Stimulated activated naive CD8-positive, alpha-beta T cell treated with anti-CD3 and anti-CD28 coated beads, Interleukin-15, amount 100 ng/mL, for 72 hours (primary cell): Measurements from ENCODE around the gene FBLN2.
A peak's percentile ranks its signal among the peaks of the same experiment; 100 is the strongest.

Experiments
- ATAC-seq: fragments of 150-1000 bp; cut with Tn5 transposase; 2 replicates; pipeline ENCODE4 v1.10.0; 2021; ENCODE audit warnings: mild to moderate bottlenecking, moderate library complexity
- DNase-seq, 2 donors: peaks; one replicate each; pipeline ENCODE4 v3.0.0; 2021 to 2022
- H3K27ac Mint-ChIP-seq, 2 donors: one replicate each; pipeline ENCODE4 v1.8.0; 2022; ENCODE audit warnings: mild to moderate bottlenecking in 2 of 2, mixed read lengths in 2 of 2, moderate library complexity in 2 of 2
- H3K27me3 Mint-ChIP-seq: one replicate; pipeline ENCODE4 v1.8.0; 2022; ENCODE audit warnings: mixed read lengths
- H3K4me1 Mint-ChIP-seq: one replicate; pipeline ENCODE4 v1.8.0; 2022; ENCODE audit warnings: mild to moderate bottlenecking, mixed read lengths
- H3K4me3 Mint-ChIP-seq, 2 donors: one replicate each; pipeline ENCODE4 v1.8.0; 2022; ENCODE audit warnings: mild to moderate bottlenecking in 2 of 2, mixed read lengths in 2 of 2, moderate library complexity in 1 of 2
- H3K9me3 Mint-ChIP-seq, 2 donors: one replicate each; pipeline ENCODE4 v1.8.0; 2022; ENCODE audit warnings: mixed read lengths in 2 of 2

Gene FBLN2

DNA sequence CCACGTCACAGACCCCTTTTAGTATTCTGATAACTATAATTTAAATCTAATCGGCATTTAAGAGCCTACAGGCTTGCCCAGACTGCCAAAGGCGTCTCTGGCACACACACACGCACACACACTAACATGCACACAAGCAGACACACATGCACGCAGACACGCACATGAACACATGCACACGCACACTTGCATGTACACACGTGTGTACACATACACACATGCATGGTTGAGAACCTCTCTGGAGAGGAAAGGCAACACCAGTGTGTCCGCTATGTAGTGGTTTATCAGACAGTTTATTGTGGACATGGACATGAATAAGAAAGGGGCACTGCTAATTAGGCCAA, 102.1 kb downstream of the FBLN2 start:
- no peak overlapping the region for H3K4me3 Mint-ChIP-seq
- H3K27ac Mint-ChIP-seq: no peak overlapping the region
- DNase-seq (no peak), ATAC-seq (no peak)
- peaks cover 34% of the 10 kb centered on the region for H3K27me3 Mint-ChIP-seq
- no peaks in the 10 kb centered on the region for H3K9me3 Mint-ChIP-seq
- H3K4me1 Mint-ChIP-seq: peaks cover 53% of the 10 kb centered on the region

DNA sequence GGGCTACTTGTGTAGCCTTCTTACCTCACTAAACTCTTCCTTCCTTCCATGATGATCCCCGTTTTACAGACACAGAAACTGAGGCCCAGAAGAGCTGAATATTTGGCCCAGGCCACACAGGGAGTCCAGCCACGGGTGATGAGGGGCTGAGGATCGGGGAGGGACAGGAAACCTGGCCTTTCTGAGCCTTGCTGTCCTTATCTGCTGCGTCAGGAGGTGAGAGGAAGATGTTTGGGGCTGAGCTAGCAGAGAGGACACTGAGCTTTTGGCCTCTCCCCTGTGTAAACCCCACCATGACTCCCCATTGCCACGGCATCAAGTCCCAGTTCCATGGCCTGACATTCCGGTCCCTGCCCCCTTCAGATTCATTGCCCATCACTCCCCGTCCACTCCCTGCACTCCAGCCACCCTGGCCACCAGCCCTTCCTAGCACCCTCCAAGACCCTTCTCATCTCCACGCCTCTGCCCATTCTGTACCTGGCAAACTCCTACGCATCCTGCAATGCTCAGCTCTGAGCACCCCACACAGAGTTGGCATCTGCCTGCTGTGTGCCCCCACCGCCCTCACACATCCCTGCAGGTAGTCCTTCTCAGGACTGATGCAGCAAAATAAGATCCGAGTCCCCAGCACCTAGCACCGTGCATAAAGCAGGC, 103.0 kb downstream of the FBLN2 start:
- no peak overlapping the region for H3K4me3 Mint-ChIP-seq

DNA sequence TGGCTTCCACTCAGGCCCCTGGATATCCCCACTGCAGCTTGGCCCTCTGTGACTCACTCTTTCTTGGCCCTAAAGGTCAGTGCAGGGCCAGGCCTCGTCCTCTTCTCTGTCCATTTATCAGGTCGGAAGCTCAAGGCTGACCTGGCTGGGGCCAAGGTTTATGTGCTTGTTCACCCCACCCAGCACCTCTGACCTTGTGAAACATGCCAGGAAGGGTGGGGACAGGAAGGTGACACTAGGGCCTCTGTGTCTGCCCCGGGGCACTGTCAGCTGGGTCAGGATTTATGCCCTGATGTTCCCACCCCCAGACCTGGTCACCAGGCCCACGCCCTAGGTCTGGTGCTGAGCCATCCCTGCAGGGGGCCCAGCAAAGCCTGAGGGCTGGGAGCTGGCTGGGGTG, 103.8 kb downstream of the FBLN2 start:
- Mint-ChIP-seq H3K4me3 (no peak overlapping the region), H3K27me3 (peaks cover 31% of the 10 kb centered on the region), H3K27ac (no peak overlapping the region), H3K4me1 (peaks cover 51% of the 10 kb centered on the region), H3K9me3 (no peaks in the 10 kb centered on the region)
- no peak for ATAC-seq
- no peak for DNase-seq

More for the DNA sequence above, 103.0 kb downstream of the FBLN2 start:
- DNase-seq: no peak
- Mint-ChIP-seq H3K27me3 (peaks cover 31% of the 10 kb centered on the region), H3K4me1 (peaks cover 51% of the 10 kb centered on the region), H3K9me3 (no peaks in the 10 kb centered on the region), H3K27ac (no peak overlapping the region)
- ATAC-seq: no peak

DNA sequence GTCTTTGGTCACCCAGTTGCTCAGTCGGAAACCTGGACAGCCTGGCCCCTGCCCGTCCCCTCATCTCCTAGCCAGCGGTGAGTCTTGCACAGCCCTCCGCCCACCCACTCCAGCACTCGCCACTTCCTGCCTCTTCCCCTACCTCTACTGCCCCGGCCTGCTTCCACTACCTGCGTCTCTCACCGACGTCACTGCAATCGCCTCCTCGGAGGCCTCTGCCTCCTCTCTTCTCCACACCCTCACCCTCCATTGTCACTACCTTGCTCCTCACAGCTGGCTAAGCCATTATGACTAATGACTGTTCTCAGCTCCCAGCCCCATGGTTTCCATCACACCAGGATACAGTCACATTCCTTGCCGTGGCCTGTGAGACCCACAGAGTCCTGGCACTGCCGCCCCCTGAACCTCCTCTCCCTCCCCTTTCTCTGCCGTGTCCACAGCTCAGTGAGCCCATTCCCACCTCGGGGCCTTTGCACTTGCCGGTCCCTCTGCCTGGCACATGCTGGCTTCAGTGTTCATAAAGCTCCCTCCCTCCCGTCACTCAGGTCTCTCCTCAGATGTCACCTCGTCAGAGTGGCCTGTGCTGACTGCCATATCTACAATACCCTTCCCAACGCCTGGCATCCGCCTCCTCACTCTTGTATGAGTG, 104.8 kb downstream of the FBLN2 start:
- ATAC-seq: peak; percentile 30

DNA sequence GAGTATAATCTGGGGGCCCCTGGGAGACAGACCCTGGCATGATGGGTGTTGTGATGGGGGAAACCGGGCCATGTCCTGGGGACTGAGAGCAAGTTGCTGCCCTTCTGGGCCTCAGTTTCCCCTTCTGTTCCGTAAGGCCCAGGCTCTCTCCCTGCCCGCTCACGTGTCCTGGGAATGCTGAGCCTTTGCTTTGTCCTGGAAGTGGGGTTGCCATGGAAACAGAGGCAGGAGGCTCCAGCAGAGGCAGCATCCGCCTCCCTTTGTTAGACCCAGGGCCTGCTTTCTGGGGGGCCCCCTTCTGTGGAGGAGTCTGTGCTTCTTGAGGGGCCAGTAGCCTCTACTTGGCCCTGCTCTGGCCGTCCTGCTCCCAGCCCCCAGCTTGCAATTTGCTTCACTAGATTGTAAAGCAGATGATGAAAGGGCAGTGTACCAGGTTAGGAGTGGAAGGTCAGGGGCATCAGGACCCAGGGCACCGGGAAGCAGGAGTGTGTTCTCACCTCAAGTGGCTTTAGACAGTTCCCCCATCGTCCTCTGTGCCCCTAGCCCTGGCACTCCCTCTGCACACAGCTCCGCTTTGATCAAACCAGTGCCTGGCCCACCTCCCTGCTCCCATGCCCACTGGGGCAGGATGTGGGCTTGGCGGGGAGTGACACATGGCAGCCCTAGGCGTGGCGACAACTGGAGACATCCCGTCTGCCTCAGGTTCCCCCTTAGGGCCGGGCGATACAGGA, 105.6 kb downstream of the FBLN2 start:
- Mint-ChIP-seq H3K4me3 (peak overlapping the region in 1 of 2 donors; percentile 22), H3K4me1 (peaks cover 43% of the 10 kb centered on the region), H3K9me3 (no peaks in the 10 kb centered on the region), H3K27me3 (peaks cover 22% of the 10 kb centered on the region), H3K27ac (peak overlapping the region in 1 of 2 donors; percentile 71)
- DNase-seq (peak in 1 of 2 donors; percentile 54), ATAC-seq (peak; percentile 53)

More for the DNA sequence above, 104.8 kb downstream of the FBLN2 start:
- Mint-ChIP-seq H3K4me1 (peaks cover 43% of the 10 kb centered on the region), H3K9me3 (no peaks in the 10 kb centered on the region), H3K27ac (peak overlapping the region in 1 of 2 donors; percentile 1), H3K27me3 (peaks cover 22% of the 10 kb centered on the region), H3K4me3 (no peak overlapping the region)
- DNase-seq: peak in 1 of 2 donors; percentile 35

- Mint-ChIP-seq H3K27me3 (peaks cover 22% of the 10 kb centered on the region), H3K4me3 (peak overlapping the region; percentile 57 to 71), H3K27ac (peak overlapping the region in 1 of 2 donors; percentile 68), H3K4me1 (peaks cover 40% of the 10 kb centered on the region), H3K9me3 (no peaks in the 10 kb centered on the region)
- peak; percentile 35 to 54 for DNase-seq
- ATAC-seq: peak; percentile 43
Observed at GRCh38 chr3:13655061-13655913, 106.4 kb downstream of the FBLN2 start.

GRCh38 chr3:13656584-13657301, 107.8 kb downstream of the FBLN2 start:
- no peak overlapping the region for H3K4me3 Mint-ChIP-seq
- ATAC-seq (no peak), DNase-seq (no peak)
- no peak overlapping the region for H3K27ac Mint-ChIP-seq
- H3K9me3 Mint-ChIP-seq: no peaks in the 10 kb centered on the region
- peaks cover 35% of the 10 kb centered on the region for H3K4me1 Mint-ChIP-seq
- H3K27me3 Mint-ChIP-seq: peaks cover 22% of the 10 kb centered on the region

GRCh38 chr3:13657660-13658435, 108.9 kb downstream of the FBLN2 start:
- peak; percentile 61 to 69 for DNase-seq
- Mint-ChIP-seq H3K9me3 (no peaks in the 10 kb centered on the region), H3K27me3 (peaks cover 22% of the 10 kb centered on the region), H3K4me1 (peaks cover 35% of the 10 kb centered on the region), H3K4me3 (peak overlapping the region in 1 of 2 donors; percentile 34), H3K27ac (no peak overlapping the region)
- ATAC-seq: peak; percentile 71

GRCh38 chr3:13658681-13659080, 109.8 kb downstream of the FBLN2 start:
- Mint-ChIP-seq H3K4me3 (no peak overlapping the region), H3K27ac (no peak overlapping the region), H3K4me1 (peaks cover 29% of the 10 kb centered on the region), H3K27me3 (peaks cover 22% of the 10 kb centered on the region), H3K9me3 (no peaks in the 10 kb centered on the region)
- no peak for ATAC-seq
- no peak for DNase-seq

- no peaks in the 10 kb centered on the region for H3K9me3 Mint-ChIP-seq
- peaks cover 21% of the 10 kb centered on the region for H3K4me1 Mint-ChIP-seq
- peaks cover 22% of the 10 kb centered on the region for H3K27me3 Mint-ChIP-seq
- H3K27ac Mint-ChIP-seq: no peak overlapping the region
- H3K4me3 Mint-ChIP-seq: no peak overlapping the region
- DNase-seq: no peak
- no peak for ATAC-seq
Observed at GRCh38 chr3:13659221-13659969, 110.5 kb downstream of the FBLN2 start.

DNA sequence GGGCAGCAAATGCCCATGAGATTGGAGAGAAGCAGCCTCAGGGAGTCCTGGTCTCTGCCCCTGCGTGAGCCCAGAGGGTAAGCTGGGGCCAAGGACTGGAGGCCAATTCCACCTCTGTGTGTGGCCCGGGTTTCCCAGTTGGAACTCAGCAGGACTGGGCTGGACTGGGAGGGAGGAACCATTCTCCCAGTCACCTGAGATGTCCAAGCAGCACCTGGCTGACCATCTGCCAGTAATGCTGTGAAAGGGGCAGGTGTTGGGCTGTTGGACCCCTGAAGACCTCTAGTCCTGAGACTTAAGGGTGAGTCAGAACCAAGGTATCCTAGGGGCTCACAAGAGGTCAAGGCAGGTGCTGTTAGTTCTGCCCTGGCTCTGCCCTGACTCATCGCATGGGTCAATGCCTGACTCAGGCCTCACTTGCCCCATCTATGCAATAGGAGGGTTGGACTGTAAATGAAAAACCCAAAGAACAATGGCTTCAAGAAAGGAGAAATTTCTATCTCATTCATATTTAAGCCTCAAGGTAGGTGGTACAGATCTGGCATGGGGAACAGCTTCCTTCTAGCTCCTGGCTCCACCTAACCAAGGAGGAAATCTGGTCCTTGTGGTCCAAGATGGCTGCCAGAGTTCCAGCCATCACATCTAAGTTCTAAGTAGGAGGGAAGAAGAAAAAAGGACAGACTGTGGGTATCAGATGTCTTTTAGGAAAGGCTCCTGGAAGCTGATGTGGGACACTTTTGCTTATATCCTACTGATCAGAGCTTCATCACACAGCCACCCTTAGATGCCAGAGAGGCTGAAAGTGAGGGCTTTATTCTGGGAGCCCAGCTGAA, 111.3 kb downstream of the FBLN2 start:
- Mint-ChIP-seq H3K9me3 (no peaks in the 10 kb centered on the region), H3K27ac (no peak overlapping the region), H3K4me1 (peaks cover 15% of the 10 kb centered on the region), H3K4me3 (no peak overlapping the region), H3K27me3 (peaks cover 22% of the 10 kb centered on the region)
- ATAC-seq: no peak
- no peak for DNase-seq

DNA sequence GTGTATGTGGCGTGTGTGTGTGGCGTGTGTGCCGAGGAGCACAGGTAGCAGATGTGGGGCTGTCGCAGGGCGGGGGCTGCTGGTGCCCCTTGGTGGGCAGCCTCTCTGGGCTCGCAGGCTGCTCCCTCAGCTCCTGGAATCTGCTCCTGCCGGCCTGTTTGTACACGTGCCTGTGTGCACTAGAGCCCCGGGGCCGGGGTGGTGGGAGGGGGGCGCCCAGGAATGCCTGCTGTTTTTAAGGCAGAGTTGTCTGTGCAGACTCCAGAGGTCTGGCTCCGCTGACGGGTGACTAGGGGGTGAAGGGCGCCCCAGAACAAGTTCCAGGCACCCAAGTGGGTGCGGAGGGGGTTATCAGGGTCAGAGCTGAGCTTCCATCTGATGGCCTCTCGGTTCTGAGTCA, 112.2 kb downstream of the FBLN2 start:
- H3K4me1 Mint-ChIP-seq: peaks cover 10% of the 10 kb centered on the region
- H3K27ac Mint-ChIP-seq: no peak overlapping the region
- no peak overlapping the region for H3K4me3 Mint-ChIP-seq
- ATAC-seq (no peak), DNase-seq (no peak)
- peaks cover 14% of the 10 kb centered on the region for H3K27me3 Mint-ChIP-seq
- no peaks in the 10 kb centered on the region for H3K9me3 Mint-ChIP-seq

DNA sequence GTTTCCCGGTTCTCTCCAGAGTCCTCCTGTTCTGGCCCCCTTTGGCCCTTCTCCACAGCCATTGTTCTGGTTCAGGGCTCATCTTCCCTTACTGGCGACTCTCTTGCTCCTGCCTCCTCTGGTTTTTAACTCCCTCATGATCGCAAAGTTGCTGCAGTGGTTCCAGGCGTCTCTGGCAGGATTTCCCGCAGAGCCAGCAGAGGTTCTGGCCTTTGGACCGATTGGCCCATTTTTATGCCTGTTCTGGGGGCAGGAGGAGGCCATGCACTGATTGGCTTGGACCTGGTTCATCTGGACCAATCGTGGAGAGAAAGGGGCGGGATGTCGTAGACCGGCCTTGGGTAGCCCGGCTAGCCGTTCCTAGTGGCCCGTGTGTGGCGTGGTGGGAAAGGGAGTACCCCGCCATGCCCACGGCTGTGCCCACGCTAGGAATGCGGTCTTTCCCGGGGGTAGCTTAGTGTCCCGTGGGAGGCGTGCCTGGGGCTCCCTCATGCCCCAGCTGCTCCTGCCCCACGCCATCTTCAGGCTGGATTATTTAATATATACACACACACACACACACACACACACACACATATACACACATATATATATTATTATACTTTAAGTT, 113.4 kb downstream of the FBLN2 start:
- H3K27me3 Mint-ChIP-seq: peaks cover 8% of the 10 kb centered on the region
- ATAC-seq (no peak), DNase-seq (no peak)
- H3K4me1 Mint-ChIP-seq: peaks cover 5% of the 10 kb centered on the region
- H3K9me3 Mint-ChIP-seq: no peaks in the 10 kb centered on the region
- no peak overlapping the region for H3K4me3 Mint-ChIP-seq
- H3K27ac Mint-ChIP-seq: no peak overlapping the region
